H9 (cell line): ENCODE data around the gene PITPNM1. TPM values are rescaled to one million over a fixed set of nuclear protein-coding genes. Genes with fewer than 3 reads are reported as not detected.

Experiments used
- DNase-seq: peaks from one replicate; pipeline ENCODE4 v3.0.0-alpha.2; 2017
- H2AFZ ChIP-seq: one replicate; pipeline ENCODE4 v1.6.1; 2013; ENCODE audit warnings: mild to moderate bottlenecking, low read length, control low read depth, moderate library complexity
- H2AK5ac ChIP-seq: 2 replicates; pipeline ENCODE4 v1.6.1; 2013; ENCODE audit warnings: low read length, control low read depth, mixed read lengths; ENCODE audit not compliant: insufficient read length
- H2BK120ac ChIP-seq: one replicate; pipeline ENCODE4 v1.6.1; 2013; ENCODE audit warnings: low read depth, mild to moderate bottlenecking, low read length, control low read depth, inconsistent platforms; ENCODE audit not compliant: poor library complexity, severe bottlenecking
- H2BK12ac ChIP-seq: 2 replicates; pipeline ENCODE4 v1.6.1; 2013; ENCODE audit warnings: low read length, control low read depth, mixed read lengths, low read depth; ENCODE audit not compliant: insufficient read length
- H2BK15ac ChIP-seq: 2 replicates; pipeline ENCODE4 v1.6.1; 2013; ENCODE audit warnings: low read depth, low read length, control low read depth
- H2BK20ac ChIP-seq: one replicate; pipeline ENCODE4 v1.6.1; 2013; ENCODE audit warnings: low read depth, mild to moderate bottlenecking, low read length, control low read depth, inconsistent platforms; ENCODE audit not compliant: poor library complexity, severe bottlenecking
- H2BK5ac ChIP-seq: 2 replicates; pipeline ENCODE4 v1.6.1; 2013; ENCODE audit warnings: low read length, control low read depth, mixed read lengths; ENCODE audit not compliant: insufficient read length
- H3K14ac ChIP-seq: 2 replicates; pipeline ENCODE4 v1.6.1; 2013; ENCODE audit warnings: low read length, control low read depth; ENCODE audit not compliant: insufficient read depth
- H3K18ac ChIP-seq: 2 replicates; pipeline ENCODE4 v1.6.1; 2013; ENCODE audit warnings: low read depth, mild to moderate bottlenecking, mixed read lengths, low read length, control low read depth; ENCODE audit not compliant: insufficient read length
- H3K23ac ChIP-seq: 2 replicates; pipeline ENCODE4 v1.6.1; 2013; ENCODE audit warnings: low read length, control low read depth, mixed read lengths, low read depth; ENCODE audit not compliant: insufficient read length
- H3K23me2 ChIP-seq: 2 replicates; pipeline ENCODE4 v1.6.1; 2013; ENCODE audit warnings: low read depth, mild to moderate bottlenecking, mixed read lengths, low read length, control low read depth; ENCODE audit not compliant: insufficient read length, poor library complexity, severe bottlenecking
- H3K27ac ChIP-seq: 2 replicates; pipeline ENCODE4 v1.5.1; 2013; ENCODE audit warnings: low read length, control low read depth, mixed read lengths, low read depth; ENCODE audit not compliant: insufficient read length
- H3K27me3 ChIP-seq: 2 replicates; pipeline ENCODE4 v1.6.1; 2013; ENCODE audit warnings: low read length, control low read depth, inconsistent platforms; ENCODE audit not compliant: insufficient read depth
- H3K4ac ChIP-seq: 2 replicates; pipeline ENCODE4 v1.6.1; 2013; ENCODE audit warnings: low read depth, mild to moderate bottlenecking, control low read depth, inconsistent platforms, low read length, moderate library complexity
- H3K4me1 ChIP-seq: 2 replicates; pipeline ENCODE4 v1.6.1; 2013; ENCODE audit warnings: low read length, control low read depth, inconsistent platforms; ENCODE audit not compliant: insufficient read depth
- H3K4me2 ChIP-seq: 2 replicates; pipeline ENCODE4 v1.6.1; 2013; ENCODE audit warnings: low read length, control low read depth, mixed read lengths; ENCODE audit not compliant: insufficient read length, insufficient read depth
- H3K56ac ChIP-seq: 2 replicates; pipeline ENCODE4 v1.6.1; 2013; ENCODE audit warnings: low read depth, mild to moderate bottlenecking, mixed read lengths, low read length, control low read depth; ENCODE audit not compliant: insufficient read length
- H3K79me1 ChIP-seq: 2 replicates; pipeline ENCODE4 v1.6.1; 2013; ENCODE audit warnings: low read depth, mild to moderate bottlenecking, moderate library complexity, low read length, control low read depth, inconsistent platforms; ENCODE audit not compliant: insufficient read depth, poor library complexity, severe bottlenecking
- H3K79me2 ChIP-seq: 2 replicates; pipeline ENCODE4 v1.6.1; 2013; ENCODE audit warnings: low read length, control low read depth, inconsistent platforms; ENCODE audit not compliant: insufficient read depth
- H3K9ac ChIP-seq: 2 replicates; pipeline ENCODE4 v1.6.1; 2013; ENCODE audit warnings: low read length, control low read depth, mixed read lengths; ENCODE audit not compliant: insufficient read length; ENCODE audit errors: extremely low read depth
- H3K9me3 ChIP-seq: one replicate; pipeline ENCODE4 v1.6.1; 2013; ENCODE audit warnings: low read depth, low read length, inconsistent platforms; ENCODE audit not compliant: control insufficient read depth
- H3T11ph ChIP-seq: one replicate; pipeline ENCODE4 v1.6.1; 2013; ENCODE audit warnings: mild to moderate bottlenecking, low read length, control low read depth, inconsistent platforms
- H4K20me1 ChIP-seq: one replicate; pipeline ENCODE4 v1.6.1; 2013; ENCODE audit not compliant: control insufficient read depth, insufficient read length, insufficient read depth
- H4K5ac ChIP-seq: 2 replicates; pipeline ENCODE4 v1.6.1; 2013; ENCODE audit warnings: low read depth, mild to moderate bottlenecking, mixed read lengths, low read length, control low read depth; ENCODE audit not compliant: insufficient read length
- H4K8ac ChIP-seq: replicated peaks from 2 replicates; pipeline ENCODE4 v1.6.1; 2013; ENCODE audit warnings: low read length, control low read depth, mixed read lengths, low read depth; ENCODE audit not compliant: insufficient read length
- H4K91ac ChIP-seq: 2 replicates; pipeline ENCODE4 v1.6.1; 2013; ENCODE audit warnings: low read depth, mild to moderate bottlenecking, moderate library complexity, mixed read lengths, low read length, control low read depth; ENCODE audit not compliant: insufficient read length
- H3K27ac Mint-ChIP-seq, 3 experiments: 2 replicates in 2 of 3; 3 replicates in 1 of 3; pipeline ENCODE4 v1.8.0; 2020 to 2021; ENCODE audit warnings: mixed read lengths in 3 of 3, mild to moderate bottlenecking in 1 of 3, moderate library complexity in 1 of 3
- H3K27me3 Mint-ChIP-seq: 2 replicates; pipeline ENCODE4 v1.8.0; 2021; ENCODE audit warnings: low read depth, mild to moderate bottlenecking, moderate library complexity, mixed read lengths
- H3K36me3 Mint-ChIP-seq, 3 experiments: 2 replicates in 2 of 3; 3 replicates in 1 of 3; pipeline ENCODE4 v1.8.0; 2020 to 2021; ENCODE audit warnings: low read depth in 3 of 3, mixed read lengths in 3 of 3; ENCODE audit not compliant: insufficient read depth in 1 of 3
- H3K4me1 Mint-ChIP-seq, 2 experiments: 2 replicates each; pipeline ENCODE4 v1.8.0; 2020; ENCODE audit warnings: mixed read lengths in 2 of 2
- H3K4me3 Mint-ChIP-seq, 2 experiments: 2 replicates in 1 of 2; 3 replicates in 1 of 2; pipeline ENCODE4 v1.8.0; 2020 to 2021; ENCODE audit warnings: mild to moderate bottlenecking in 2 of 2, mixed read lengths in 2 of 2, moderate library complexity in 1 of 2
- H3K9me3 Mint-ChIP-seq, 2 experiments: 2 replicates in 1 of 2; 3 replicates in 1 of 2; pipeline ENCODE4 v1.8.0; 2020; ENCODE audit warnings: mild to moderate bottlenecking in 2 of 2, mixed read lengths in 2 of 2, moderate library complexity in 1 of 2
- CTCF ChIP-seq: fragments of 200-600 bp; sonication (generic); conservative IDR thresholded peaks from 3 replicates; pipeline ENCODE4 v1.8.0; 2021; ENCODE audit warnings: antibody characterized with exemption, mild to moderate bottlenecking
- whole genome bisulfite sequencing: extraction: QIAGEN DNeasy Blood & Tissue Kit; methylation state at CpG from one replicate; pipeline ENCODE4 v1.1.7; 2013; ENCODE audit warnings: missing lambda C conversion rate, low lambda C conversion rate, mixed read lengths; ENCODE audit not compliant: insufficient read length; ENCODE audit errors: extremely low coverage; 5-methylcytosine and 5-hydroxymethylcytosine counted together
- total RNA-seq: library from RNA; stranded (reverse); gene quantifications from 2 replicates; pipeline ENCODE4 v1.2.1, GENCODE V29; 2021

PITPNM1 gene
- total RNA-seq, 1 experiment from 2014 or later = 43.5 TPM

DNA sequence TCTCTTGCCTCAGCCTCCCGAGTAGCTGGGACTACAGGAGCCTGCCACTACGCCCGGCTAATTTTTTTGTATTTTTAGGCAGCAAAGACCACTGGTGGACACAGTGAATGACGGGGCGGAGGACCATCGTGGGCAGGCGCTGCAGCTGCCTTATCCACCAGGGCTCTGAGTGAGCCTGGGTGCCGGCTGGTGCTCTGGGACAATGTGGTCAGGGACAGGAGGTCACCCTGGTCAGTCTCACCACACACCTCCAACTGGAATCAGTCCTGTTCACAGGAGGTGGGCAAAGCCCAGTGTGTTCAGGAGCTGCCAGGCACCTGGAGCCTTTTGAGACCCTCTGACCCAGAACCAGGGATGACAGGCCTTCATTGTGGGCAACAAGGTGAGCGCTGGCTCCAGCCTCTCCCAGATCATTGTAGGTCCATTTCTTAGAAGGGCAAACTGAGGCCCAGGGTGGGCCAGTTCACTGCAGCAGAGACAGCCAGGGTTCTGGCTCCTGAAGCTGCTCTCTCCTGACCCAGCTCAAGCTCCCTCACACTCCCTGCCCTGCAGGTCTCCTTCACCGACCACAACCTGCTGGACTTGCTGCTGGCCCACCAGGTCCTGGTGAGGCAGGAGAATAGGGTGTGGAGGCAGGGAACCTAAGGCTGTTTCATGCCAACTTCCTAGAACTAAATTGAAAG lies 33.8 kb upstream of the PITPNM1 start:
- TF ChIP-seq CTCF = no peak
- Histone ChIP-seq H3K4ac (no peak overlapping the region), H3K9ac (no peak overlapping the region), H2BK120ac (no peak overlapping the region), H2AFZ (no peak overlapping the region), H2BK5ac (no peak overlapping the region), H3K14ac (no peak overlapping the region), H2BK12ac (no peak overlapping the region), H3K56ac (no peak overlapping the region), H2BK20ac (no peak overlapping the region), H2AK5ac (no peak overlapping the region), H2BK15ac (no peak overlapping the region), H3K79me1 (no peaks in the 10 kb centered on the region), H3T11ph (no peak overlapping the region), H4K20me1 (no peaks in the 10 kb centered on the region), H3K27ac (no peak overlapping the region), H3K79me2 (no peaks in the 10 kb centered on the region), H4K8ac (no peak overlapping the region), H3K4me1 (no peaks in the 10 kb centered on the region), H3K18ac (no peak overlapping the region), H3K27me3 (no peaks in the 10 kb centered on the region), H4K5ac (no peak overlapping the region), H4K91ac (no peak overlapping the region), H3K4me2 (no peak overlapping the region), H3K23ac (no peak overlapping the region), H3K9me3 (peaks cover 5% of the 10 kb centered on the region), H3K23me2 (no peaks in the 10 kb centered on the region)
- Mint-ChIP-seq H3K4me1 (peaks cover 4 to 6% of the 10 kb centered on the region in 2 experiments), H3K27ac (no peak overlapping the region), H3K9me3 (peaks cover 21 to 26% of the 10 kb centered on the region in 2 experiments), H3K4me3 (no peak overlapping the region), H3K27me3 (peaks cover 8% of the 10 kb centered on the region), H3K36me3 (peaks cover 2 to 5% (median 3%) of the 10 kb centered on the region in 3 experiments; a peak in 5 of 7 replicates)
- no CpG with 5 or more reads among the region's 10 CpGs for WGBS
- DNase-seq = no peak
